DMS114 treated with DMSO at 0.1 percent for 48 hours (cell line): ENCODE results near the gene CNKSR2.
"Not testable (repeated sequence)": the region's sequence is repeated elsewhere in the genome, so short reads cannot be mapped to it uniquely, and the experiment has no call there.

Experiments
- DNase-seq: peaks from one replicate; lab custom pipeline; 2025; ENCODE audit not compliant: unreplicated experiment; lab: John Stamatoyannopoulos, UW

Gene CNKSR2

DNA sequence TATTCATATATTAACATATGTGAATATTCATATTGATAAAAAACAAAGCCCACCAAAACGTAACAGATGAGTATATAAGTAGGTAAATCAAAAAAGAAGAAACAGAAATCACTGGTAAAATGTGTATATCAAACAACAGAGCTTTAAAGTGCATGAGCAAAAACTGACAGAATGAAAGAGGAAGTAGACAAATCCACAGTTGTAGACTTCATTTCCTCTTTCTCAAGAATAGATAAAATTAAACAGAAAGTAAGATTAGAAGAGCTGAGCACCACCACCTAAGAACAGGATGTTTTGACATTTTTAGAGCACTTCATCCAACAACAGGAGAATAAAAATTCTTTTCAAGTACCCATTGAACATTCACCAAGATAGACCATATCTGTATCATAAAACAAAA lies 64.6 kb downstream of the CNKSR2 start:
- DNase-seq, result no peak

DNA sequence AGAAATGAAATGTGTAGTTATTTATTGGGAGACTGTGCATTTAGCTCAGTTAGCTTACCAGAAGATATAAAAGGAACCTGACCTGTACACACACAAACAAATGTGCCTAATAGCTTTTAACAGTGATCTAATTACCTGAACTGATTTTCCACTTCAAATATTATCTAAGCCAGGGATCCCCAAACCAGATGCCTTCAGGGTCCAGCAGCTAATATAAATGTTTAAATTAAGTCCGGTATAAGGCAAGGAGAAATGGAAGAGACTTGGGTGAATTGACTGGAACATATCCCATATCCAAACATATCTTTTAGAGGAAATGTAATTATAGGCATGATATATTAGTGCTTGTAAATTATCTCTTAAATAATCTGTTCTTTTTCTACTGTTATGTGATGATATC lies 66.7 kb downstream of the CNKSR2 start:
- DNase-seq, result no peak

DNA sequence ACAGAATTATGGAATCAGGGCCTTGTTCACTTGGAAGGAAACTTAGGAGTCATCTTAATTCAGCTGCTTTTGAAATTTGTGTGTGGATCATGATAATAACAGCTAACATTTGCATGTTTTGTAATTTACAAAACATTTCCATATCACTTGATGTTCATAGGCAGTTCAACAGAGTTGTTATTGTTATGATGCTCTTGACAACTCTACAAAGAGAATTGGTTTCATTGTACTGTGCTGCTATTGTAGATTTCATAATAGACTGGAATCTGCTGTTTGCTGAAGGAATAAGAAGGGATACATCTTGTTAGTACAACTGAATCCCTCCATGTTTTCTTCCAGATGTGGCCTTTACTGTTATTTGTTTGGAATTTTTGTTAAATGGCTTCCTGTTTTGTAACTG lies 83.5 kb downstream of the CNKSR2 start:
- no peak for DNase-seq

DNA sequence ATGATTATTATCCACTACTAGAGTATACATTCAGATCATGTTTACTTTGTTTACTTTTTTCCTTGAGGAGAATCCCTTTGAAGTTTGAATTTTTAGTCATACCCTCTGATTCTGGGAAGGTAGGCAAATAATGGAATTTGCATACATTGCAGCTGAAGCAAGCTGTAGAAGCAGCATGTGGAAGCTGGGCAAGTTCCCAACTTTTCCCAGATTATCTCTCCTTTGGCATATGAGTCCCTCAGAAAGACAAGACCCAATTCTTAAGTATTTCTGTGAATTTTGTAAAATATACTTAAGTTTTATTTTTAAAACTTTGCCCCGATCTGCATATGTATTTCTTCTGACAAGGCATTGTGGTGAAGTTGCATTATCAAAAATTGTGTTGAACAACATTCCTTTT lies 94.9 kb downstream of the CNKSR2 start:
- no peak for DNase-seq

DNA sequence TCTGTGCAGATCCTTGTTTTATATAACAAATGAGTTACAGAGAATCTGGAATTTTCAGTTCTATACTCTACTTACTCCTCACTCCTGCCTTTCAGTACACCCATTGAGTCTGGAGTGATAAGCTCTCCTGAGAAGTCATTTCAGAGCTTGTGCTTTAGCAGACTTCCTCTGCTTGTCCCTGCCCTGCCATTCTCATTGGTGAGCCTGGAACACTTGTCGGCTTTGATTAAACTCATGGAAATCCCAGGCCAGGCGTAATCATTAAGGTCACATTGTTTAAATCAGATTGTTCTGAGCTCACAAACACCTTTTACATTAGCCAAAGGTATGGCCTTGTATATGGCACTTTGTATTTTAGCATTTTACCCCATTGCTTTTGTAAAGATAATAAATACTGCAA lies 102.7 kb downstream of the CNKSR2 start:
- no peak for DNase-seq

DNA sequence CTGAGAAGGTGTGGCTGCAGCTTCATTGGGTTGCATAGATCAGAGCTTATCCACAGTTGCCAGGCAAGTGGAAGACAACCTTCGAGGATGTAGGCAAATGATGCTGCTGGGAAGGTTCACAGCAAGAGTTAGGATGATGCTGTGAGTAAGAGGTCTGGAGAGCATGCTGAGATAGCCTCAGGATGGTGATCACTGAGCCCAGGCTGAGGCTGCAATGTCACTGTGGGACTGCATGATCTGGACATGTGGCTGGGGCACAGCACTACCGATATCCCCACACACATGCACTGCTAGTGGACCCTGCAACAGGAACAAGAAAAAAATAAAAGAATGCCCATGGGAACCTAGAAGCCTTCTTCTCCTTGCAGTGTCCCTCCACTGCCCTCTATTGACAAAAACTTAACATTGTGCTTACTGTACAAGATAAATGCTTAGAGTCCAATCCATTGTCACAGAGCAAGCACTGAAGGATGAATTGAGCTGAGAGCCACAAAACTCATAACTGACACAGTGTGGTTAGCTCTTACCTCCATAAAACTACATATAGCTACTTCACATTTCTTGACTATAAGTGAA lies 105.6 kb downstream of the CNKSR2 start:
- DNase-seq, result peak; percentile 45

DNA sequence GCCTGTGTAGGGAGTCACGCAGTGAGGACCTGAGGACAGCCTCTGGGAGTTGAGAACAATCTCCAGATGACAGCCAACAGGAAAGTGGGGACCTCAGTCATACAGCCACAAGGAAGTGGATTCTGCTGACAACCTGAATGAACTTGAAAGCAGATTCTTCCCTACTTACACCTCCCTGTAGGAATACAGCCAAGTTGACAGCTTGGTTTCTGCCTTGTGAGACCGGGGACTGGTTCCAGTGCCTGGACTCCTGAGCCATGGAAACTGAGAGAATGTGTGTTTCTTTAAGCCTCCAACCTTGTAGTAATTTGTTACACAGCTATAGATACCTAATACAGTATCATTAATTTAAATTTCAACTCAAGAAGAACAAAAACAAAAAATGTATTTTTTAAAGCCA lies 107.5 kb downstream of the CNKSR2 start:
- no peak for DNase-seq

DNA sequence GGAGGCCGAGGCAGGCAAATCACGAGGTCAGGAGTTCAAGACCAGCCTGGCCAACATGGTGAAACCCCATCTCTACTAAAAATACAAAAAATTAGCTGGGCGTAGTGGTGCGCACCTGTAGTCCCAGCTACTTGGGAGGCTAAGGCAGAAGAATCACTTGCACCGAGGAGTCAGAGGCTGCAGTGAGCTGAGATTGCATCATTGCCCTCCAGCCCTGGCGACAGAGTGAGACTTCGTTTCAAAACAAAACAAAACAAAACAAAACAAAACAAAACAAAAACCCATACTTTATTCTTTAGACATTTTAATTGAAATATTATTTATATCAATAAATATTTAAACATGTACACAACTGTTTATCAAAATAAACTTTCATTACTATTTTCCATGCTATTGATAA lies 109.8 kb downstream of the CNKSR2 start:
- DNase-seq, result not testable (repeated sequence)

DNA sequence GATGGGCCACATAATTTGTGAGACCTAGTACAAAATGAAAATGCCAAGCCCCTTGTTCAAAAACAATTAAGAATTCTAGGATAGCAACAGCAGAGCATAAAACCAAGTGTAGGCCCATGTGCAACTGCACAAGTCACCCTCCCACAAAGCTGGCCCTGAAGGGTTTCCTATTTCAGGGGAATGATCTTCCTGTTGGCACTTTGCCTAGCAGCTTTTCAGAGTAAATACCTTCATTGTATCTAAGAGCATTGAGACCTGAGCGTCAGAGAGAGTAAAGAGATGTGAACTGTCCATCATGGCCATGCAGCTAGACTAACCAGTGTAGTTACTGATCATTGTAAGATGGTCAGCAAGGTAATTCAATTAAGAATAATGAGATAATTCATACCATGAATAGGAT lies 113.6 kb downstream of the CNKSR2 start:
- no peak for DNase-seq

DNA sequence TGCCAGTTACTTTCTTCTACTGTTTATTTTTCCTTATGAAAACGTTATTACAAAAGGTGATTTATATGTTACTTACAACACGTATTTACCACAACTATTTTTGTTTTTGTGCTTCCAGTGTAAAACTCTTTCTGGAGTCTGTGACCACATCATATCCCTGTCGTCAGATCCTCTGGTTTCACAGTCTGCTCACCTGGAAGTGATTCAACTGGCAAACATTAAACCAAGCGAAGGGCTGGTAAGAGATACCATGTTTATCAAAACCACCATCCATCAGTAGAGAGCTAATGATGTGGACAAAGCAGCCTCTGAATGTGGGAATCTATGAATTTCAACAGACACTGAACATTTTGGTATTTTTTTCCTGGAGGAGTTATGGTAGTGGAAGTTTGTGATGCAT lies 116.1 kb downstream of the CNKSR2 start:
- DNase-seq, result no peak

DNA sequence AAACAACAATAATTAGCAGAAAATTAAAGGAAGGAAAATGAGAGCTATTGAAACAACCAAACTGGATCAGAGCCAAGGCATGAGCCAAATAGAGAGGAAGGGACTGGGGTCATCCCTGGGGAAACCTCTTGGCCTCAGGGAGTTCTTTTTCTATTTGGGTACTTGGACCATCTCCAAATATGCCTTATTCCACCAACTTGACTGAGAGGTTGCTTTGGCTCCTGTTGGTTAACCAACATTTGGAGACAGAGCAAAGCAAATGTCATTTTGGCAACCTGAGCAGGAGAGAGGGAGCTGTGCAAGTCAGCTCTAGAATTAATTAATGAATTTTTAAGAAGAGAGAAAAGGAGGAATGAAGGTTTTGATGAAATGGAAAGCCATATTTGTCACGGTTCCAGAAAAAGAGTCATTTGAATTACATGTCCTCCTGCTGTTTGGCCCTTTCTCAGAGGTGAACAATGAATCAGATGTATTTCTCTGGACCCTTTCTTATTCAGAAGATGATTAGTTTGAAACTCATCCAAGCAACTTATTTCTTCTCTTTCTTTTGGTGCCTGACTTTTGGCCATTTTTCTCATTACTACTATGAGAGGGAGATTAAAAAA lies 119.1 kb downstream of the CNKSR2 start:
- no peak for DNase-seq

DNA sequence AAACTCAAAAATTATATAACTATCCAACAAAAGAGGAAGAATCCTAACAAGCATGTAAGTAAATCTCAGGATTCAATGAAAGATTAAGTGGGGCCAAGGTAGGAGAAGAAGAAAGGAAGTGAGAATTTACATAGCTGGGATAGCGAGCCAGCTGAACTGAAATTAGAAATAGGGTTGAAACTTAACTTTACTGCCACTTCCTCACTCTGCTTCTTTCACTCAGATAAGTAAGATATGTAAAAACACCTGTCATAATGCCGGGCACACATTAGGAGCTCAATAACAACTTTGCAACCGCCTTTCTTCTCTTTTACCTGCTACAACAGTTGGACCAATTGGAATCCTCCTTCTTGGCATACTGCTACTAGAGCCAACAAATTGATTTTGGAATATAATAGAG lies 129.4 kb downstream of the CNKSR2 start:
- no peak for DNase-seq

DNA sequence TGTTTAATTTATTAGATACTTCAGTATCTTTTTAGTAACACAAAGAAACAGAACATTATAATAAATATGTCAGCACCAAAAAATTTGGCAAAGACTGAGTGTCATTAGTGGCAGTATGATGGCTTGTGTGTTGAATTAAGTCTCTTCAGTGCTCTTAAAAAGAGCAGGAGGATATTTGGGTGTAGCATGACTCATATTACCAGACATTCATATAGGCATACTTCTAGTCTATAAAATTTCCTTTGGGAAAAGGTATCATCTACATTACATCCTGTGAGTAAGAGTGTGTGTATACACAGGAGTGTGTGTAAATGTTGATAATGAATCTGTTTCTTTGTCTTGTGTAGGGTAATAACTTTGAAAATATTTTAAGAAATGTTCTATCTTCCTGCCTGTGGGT lies 135.7 kb downstream of the CNKSR2 start:
- DNase-seq, result no peak

DNA sequence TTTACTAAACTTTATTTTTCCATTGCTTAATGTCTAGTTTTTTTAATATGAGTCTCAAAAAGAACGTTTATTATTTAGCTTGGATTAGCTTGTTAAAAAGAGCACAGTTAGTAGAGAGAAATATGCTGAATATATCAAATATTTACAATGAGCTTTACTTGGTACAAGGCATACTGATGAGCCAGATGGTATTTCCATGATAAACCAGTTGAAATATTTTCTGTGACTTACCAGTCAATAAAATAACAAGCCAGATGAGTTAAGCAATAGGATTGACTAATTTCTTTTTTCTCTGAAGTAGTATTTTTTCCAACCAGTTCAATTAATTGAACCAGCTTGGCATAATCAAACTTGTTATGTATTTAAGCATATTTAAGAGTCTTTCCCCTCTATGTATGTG lies 149.8 kb downstream of the CNKSR2 start:
- DNase-seq, result no peak

DNA sequence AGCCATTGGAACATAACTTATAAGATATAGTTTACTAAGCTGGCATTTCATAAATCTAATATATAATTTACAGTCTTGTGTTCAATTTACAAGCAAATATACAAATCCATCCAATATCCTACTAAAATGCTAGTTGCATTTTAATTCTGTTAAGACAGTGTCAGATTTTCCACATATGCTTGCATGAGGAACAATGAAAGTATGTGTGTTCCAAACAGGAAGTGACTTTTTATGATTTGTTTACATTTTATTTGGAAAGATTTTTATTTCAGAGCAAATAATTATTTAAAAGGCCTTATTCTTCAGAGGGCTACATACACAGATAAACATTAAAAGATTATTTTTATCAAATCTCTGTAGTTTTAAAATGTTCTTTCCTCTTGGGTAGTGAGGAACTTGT lies 153.9 kb downstream of the CNKSR2 start:
- no peak for DNase-seq

DNA sequence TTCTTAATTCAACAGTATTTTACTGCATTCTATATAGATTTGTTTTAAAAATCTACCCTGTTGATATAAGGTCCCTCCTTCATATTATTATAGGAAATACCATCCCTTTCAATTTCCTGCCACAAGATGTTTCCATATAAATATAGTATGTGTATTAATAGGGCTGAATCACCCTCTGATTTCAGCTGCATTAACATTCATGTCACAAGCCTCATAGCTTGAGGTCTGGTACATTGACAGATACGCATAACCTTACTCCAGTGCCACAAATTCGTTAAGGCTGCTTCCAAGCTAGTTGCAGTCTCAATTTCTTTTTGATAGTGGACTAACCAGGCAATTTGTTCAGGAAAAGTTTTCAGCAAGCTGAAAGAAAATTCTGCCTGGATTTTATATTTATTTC lies 155.6 kb downstream of the CNKSR2 start:
- DNase-seq, result no peak

DNA sequence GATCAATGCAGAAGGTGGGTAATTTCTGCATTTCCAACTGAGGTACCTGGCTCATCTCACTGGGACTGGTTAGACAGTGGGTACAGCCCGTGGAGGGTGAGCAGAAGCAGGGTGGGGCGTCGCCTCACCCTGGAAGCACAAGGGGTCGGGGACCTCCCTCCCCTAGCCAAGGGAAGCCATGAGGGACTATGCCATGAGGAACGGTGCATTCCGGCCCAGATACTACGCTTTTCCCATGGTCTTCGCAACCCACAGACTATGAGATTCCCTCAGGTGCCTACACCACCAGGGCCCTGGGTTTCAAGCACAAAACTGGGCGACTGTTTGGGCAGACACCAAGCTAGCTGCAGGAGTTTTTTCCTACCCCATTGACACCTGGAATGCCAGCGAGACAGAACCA lies 170.4 kb downstream of the CNKSR2 start:
- DNase-seq, result not testable (repeated sequence)

DNA sequence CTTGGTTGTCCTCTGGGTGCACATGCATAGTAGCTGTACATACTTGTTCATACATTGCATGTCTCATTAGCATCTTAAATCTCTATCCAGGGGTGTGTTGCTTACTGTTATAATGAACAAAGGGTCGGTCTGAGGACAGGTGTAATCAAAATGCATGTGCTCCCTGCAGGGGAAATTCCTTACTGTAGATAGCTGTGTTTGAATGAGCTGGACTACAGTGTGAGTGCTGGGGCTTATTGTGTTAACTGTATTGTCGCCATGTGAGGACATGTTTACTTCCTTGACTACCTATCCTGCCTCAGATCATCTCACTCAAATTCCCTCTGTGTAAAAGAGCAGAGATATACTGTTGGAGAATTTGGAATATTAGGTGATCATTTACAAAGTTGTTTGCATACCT lies 185.2 kb downstream of the CNKSR2 start:
- DNase-seq, result no peak

DNA sequence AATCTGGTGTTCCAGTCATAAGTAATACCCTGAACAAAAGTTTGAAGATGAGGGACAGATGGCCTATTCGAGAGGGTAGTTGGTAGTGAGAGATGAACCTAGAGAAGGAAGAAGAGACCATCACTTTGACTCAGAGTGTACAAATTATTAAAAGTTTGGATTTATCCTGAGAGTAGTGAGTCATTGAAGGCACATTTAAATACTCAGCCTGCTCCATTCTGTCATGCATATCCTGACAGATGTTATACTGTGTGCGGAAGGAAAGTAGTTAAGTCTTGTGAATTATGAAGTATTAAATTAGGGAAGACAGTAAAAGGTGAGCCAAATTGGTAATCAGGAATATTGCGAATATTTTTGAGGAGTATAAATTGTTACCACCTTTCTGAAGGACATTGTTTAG lies 190.8 kb downstream of the CNKSR2 start:
- DNase-seq, result no peak

DNA sequence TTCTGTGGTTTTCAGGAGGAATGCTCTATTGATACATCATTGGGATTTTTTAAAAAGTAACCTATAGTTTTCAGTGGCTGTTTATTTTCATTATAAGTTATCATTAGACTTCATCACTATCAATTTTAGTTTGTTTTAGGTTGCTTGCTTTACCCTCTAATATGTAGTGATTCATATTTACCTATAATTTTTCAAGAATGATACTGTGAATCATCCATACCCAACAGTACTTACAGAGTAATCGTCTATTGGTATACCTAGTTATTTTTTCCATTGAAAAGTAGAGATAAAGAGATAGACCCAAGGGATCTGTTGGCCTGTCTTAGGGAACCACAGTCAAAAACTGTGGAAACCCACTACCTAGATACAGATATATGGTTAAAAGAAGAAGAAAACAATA lies 200.6 kb downstream of the CNKSR2 start:
- DNase-seq, result no peak

DNA sequence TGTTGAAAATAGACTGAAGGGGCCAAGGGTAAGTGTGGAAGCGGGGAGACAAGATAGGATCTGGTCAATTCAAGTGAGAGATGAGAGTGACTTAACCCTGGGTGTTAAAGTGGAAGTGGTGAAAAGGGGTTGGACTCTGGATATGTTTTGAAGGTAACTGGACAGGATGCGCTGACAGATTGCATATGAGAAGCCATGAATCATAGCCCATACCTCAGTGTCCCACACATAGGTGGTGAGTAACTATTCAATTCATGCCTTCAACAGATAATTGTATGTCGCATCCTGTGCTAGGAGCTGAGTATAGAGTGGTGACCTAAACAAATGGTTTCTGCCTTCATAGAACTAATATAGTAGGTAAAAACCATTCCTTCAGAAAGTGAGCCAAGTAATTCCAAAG lies 207.3 kb downstream of the CNKSR2 start:
- no peak for DNase-seq

DNA sequence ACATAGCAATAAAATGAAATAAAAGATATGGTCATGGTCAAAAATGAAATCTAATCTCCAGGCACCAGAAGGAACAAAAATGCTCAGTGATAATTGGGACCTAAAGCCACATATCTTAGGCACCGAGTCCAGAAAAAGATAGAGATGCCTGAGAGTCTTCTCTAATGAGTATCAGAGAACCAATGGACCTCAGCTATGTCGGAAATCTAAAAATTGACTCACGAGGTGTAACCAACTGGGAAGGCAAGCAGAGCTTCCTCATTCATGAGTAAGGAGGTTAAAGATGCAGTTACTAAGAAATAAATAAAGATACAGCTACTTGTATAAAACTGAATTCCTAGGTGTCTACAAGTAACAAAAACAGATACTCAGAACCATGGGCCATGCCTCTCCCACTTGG lies 211.8 kb downstream of the CNKSR2 start:
- no peak for DNase-seq

DNA sequence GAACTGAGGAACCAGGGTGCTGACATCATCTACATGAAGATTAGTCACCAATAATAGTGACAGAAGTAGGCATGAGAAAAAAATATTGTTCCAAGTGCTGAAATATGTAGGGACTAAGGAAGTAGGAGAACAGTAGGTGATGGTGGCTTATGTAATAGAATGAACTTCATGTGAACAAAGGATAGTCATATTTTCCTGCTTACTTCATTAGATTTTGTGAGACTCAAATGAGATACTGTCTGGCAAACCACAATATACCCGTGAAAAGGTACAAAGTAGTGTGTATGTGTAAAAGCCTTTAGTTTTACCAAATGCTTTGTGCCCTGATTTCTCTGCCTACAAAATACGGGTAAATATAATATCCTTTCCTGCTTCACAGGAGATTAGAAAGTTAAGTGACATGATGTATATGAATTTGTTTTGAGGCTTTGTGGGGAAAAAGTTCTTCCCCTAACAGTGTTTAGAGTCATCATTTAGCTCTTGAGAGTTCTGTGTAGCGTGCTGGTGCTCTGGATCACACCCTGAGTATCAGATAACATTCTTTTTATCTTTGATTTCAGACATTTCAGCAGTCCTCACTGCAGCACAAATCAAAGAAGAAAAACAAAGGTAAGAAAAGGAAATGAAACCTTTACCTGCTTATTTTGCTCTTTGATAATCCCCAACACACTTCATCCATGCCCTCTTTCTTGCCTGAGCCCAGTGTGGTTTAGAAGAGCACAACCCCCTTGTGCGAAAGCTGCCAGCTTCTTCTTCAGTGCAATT lies 216.0 kb downstream of the CNKSR2 start:
- DNase-seq, result no peak
